ENCODE results near the gene MAEA. TPM values are rescaled to one million over a fixed set of nuclear protein-coding genes. Genes with fewer than 3 reads are reported as not detected.
"Not testable (repeated sequence)": the region's sequence is repeated elsewhere in the genome, so short reads cannot be mapped to it uniquely, and the experiment has no call there.

MAEA gene
- total RNA-seq, 1 donor from 2014 or later, result 72.3 TPM

- DNase-seq (ENCODE audit: low read depth), result no peak
- TF ChIP-seq CTCF (conservative IDR thresholded peaks at IDR 0.05; ENCODE audit: low read depth, low read length), result no peak
Measured at GRCh38 chr4:1371176-1372165, 81.8 kb downstream of the MAEA start.

GRCh38 chr4:1372576-1372975 lies 82.9 kb downstream of the MAEA start:
- H3K4me3 ChIP-seq (ENCODE audit: low read depth, low read length); DNase-seq (ENCODE audit: low read depth): not testable (repeated sequence)

More at GRCh38 chr4:1371176-1372165, 81.8 kb downstream of the MAEA start:
- H3K4me3 ChIP-seq (ENCODE audit: low read depth, low read length), result no peak overlapping the region

GRCh38 chr4:1373892-1374705 lies 84.4 kb downstream of the MAEA start:
- no peak for TF ChIP-seq CTCF (conservative IDR thresholded peaks at IDR 0.05; ENCODE audit: low read depth, low read length)
- DNase-seq (ENCODE audit: low read depth), result no peak
- no peak overlapping the region for H3K4me3 ChIP-seq (ENCODE audit: low read depth, low read length)

GRCh38 chr4:1374706-1375045 lies 85.0 kb downstream of the MAEA start:
- no peak for DNase-seq (ENCODE audit: low read depth)
- H3K4me3 ChIP-seq (ENCODE audit: low read depth, low read length), result no peak overlapping the region
- no peak for TF ChIP-seq CTCF (conservative IDR thresholded peaks at IDR 0.05; ENCODE audit: low read depth, low read length)

- H3K4me3 ChIP-seq (ENCODE audit: low read depth, low read length), result no peak overlapping the region
- no peak for DNase-seq (ENCODE audit: low read depth)
- TF ChIP-seq CTCF (conservative IDR thresholded peaks at IDR 0.05; ENCODE audit: low read depth, low read length), result no peak
Measured at GRCh38 chr4:1375051-1375721, 85.5 kb downstream of the MAEA start.

GRCh38 chr4:1375761-1376322 lies 86.2 kb downstream of the MAEA start:
- DNase-seq (ENCODE audit: low read depth), result no peak
- TF ChIP-seq CTCF (conservative IDR thresholded peaks at IDR 0.05; ENCODE audit: low read depth, low read length), result no peak
- no peak overlapping the region for H3K4me3 ChIP-seq (ENCODE audit: low read depth, low read length)
